NCI-H2107 (cell line): Measurements from ENCODE around the gene RPRD1B.

Experiments used
- DNase-seq: peaks from one replicate; lab custom pipeline; 2025; lab: John Stamatoyannopoulos, UW

The RPRD1B gene

GRCh38 chr20:38033330-38034107, at the start of gene RPRD1B, which contains the start of gene TTI1:
RPRD1B (plus strand) TSS chr20:38033746; CDS start chr20:38033948, 202 bp downstream.
TTI1 (minus strand) TSS chr20:38033456; CDS start chr20:38013816, 19,640 bp downstream.
- DNase-seq: peak; percentile 39

- no peak for DNase-seq
These were observed 49.3 kb upstream of the RPRD1B start for GRCh38 chr20:37984018-37984785.

- DNase-seq: no peak
These were observed 47.3 kb upstream of the RPRD1B start for GRCh38 chr20:37986044-37986858.

GRCh38 chr20:37986873-37987601, 46.5 kb upstream of the RPRD1B start:
- DNase-seq: peak; percentile 43

- DNase-seq: no peak
These were observed 45.8 kb upstream of the RPRD1B start for GRCh38 chr20:37987602-37988290.

- DNase-seq: no peak
These were observed 45.1 kb upstream of the RPRD1B start for GRCh38 chr20:37988306-37988954.

- no peak for DNase-seq
These were observed 43.8 kb upstream of the RPRD1B start for GRCh38 chr20:37989601-37990295.

GRCh38 chr20:37990571-37991151, 42.9 kb upstream of the RPRD1B start:
- no peak for DNase-seq

GRCh38 chr20:37991157-37991866, 42.2 kb upstream of the RPRD1B start:
- DNase-seq: no peak

GRCh38 chr20:37991908-37992307, 41.6 kb upstream of the RPRD1B start:
- DNase-seq: no peak

GRCh38 chr20:37992802-37993409, 40.6 kb upstream of the RPRD1B start:
- no peak for DNase-seq

- DNase-seq: no peak
These were observed 39.0 kb upstream of the RPRD1B start for GRCh38 chr20:37994512-37994911.

GRCh38 chr20:37995856-37996605, 37.5 kb upstream of the RPRD1B start:
- DNase-seq: no peak

- no peak for DNase-seq
These were observed 36.0 kb upstream of the RPRD1B start for GRCh38 chr20:37997516-37997915.

- DNase-seq: no peak
These were observed 33.9 kb upstream of the RPRD1B start for GRCh38 chr20:37999526-38000263.

GRCh38 chr20:38000293-38000692, 33.3 kb upstream of the RPRD1B start:
- no peak for DNase-seq
